ENCODE data around the gene JARID2. TPM values are rescaled to one million over a fixed set of nuclear protein-coding genes. Genes with fewer than 3 reads are reported as not detected.

JARID2 gene
- polyA plus RNA-seq, 1 donor (not counting 4 experiments of a cell fraction or from before 2014, with no cell fraction given) = 11.0 TPM

DNA sequence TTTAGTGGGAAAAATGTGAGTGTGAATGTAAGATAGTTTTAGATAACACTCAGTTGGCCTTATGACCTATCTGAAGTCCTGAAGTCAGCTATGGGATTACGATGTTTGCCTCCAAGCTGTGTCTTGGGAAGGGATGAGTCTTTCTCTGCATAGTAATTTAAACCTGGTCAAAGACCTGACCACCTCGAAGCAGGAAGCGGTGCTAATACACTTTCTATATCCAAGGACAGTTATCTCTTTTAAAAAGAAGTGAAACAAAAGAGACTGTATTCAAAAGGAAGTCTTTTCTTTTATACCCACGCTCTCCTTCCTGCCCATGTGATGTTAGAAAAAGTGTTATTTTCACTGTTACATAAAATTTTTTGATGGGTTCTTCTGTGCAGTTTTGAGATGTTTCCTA lies 94.9 kb downstream of the JARID2 start:
- Histone ChIP-seq H3K4me2 (ENCODE audit: control insufficient read depth, extremely low read depth, insufficient read depth, low read depth, low read length) (no peak overlapping the region), H3K4me3 (ENCODE audit: control insufficient read depth in 2 of 3, extremely low read depth in 1 of 3, insufficient read depth in 2 of 3, low read depth in 1 of 3, low read length in 3 of 3) (no peak overlapping the region), H3K9ac (ENCODE audit: control insufficient read depth, extremely low read depth, insufficient read depth, low read length) (no peak overlapping the region), H3K36me3 (ENCODE audit: control insufficient read depth in 2 of 2, extremely low read depth in 1 of 2, insufficient read depth in 2 of 2, low read length in 2 of 2) (no peaks in the 10 kb centered on the region), H3K79me2 (ENCODE audit: control insufficient read depth, insufficient read depth, low read length) (peaks cover 94% of the 10 kb centered on the region), H3K27ac (ENCODE audit: control insufficient read depth, insufficient read depth, low read length) (no peak overlapping the region), H3K27me3 (ENCODE audit: control insufficient read depth, extremely low read depth, insufficient read depth, low read length) (no peaks in the 10 kb centered on the region), H3K9me3 (ENCODE audit: control insufficient read depth, low read depth, low read length) (no peaks in the 10 kb centered on the region), H3K9me1 (ENCODE audit: control insufficient read depth, extremely low read depth, insufficient read depth, low read length) (peaks cover 3% of the 10 kb centered on the region), H3K4me1 (ENCODE audit: control insufficient read depth, extremely low read depth, insufficient read depth, low read length) (peaks cover 12% of the 10 kb centered on the region), H4K20me1 (ENCODE audit: control insufficient read depth, extremely low read depth, insufficient read depth, low read length) (peaks cover 19% of the 10 kb centered on the region), H2AFZ (ENCODE audit: control insufficient read depth, low read length) (no peak overlapping the region)
- no peak for TF ChIP-seq EZH2 (IDR thresholded peaks at IDR 0.05; ENCODE audit: low read length)
- TF ChIP-seq, protein P1, sequence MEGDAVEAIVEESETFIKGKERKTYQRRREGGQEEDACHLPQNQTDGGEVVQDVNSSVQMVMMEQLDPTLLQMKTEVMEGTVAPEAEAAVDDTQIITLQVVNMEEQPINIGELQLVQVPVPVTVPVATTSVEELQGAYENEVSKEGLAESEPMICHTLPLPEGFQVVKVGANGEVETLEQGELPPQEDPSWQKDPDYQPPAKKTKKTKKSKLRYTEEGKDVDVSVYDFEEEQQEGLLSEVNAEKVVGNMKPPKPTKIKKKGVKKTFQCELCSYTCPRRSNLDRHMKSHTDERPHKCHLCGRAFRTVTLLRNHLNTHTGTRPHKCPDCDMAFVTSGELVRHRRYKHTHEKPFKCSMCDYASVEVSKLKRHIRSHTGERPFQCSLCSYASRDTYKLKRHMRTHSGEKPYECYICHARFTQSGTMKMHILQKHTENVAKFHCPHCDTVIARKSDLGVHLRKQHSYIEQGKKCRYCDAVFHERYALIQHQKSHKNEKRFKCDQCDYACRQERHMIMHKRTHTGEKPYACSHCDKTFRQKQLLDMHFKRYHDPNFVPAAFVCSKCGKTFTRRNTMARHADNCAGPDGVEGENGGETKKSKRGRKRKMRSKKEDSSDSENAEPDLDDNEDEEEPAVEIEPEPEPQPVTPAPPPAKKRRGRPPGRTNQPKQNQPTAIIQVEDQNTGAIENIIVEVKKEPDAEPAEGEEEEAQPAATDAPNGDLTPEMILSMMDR (optimal IDR thresholded peaks at IDR 0.05 in 1 of 3, IDR thresholded peaks at IDR 0.05 in 1 of 3, conservative IDR thresholded peaks at IDR 0.05 in 1 of 3; ENCODE audit: extremely low read depth in 1 of 3, insufficient read depth in 2 of 3, low read length in 3 of 3) = no peak
- dilution Hi-C loops (cut with MboI; ENCODE audit: extremely low pct_ligation_motif_present, low sequenced_read_pairs) = no loop called here
- DNase-seq (ENCODE audit: low read depth, low spot score) = no peak
- FAIRE-seq = no peak

DNA sequence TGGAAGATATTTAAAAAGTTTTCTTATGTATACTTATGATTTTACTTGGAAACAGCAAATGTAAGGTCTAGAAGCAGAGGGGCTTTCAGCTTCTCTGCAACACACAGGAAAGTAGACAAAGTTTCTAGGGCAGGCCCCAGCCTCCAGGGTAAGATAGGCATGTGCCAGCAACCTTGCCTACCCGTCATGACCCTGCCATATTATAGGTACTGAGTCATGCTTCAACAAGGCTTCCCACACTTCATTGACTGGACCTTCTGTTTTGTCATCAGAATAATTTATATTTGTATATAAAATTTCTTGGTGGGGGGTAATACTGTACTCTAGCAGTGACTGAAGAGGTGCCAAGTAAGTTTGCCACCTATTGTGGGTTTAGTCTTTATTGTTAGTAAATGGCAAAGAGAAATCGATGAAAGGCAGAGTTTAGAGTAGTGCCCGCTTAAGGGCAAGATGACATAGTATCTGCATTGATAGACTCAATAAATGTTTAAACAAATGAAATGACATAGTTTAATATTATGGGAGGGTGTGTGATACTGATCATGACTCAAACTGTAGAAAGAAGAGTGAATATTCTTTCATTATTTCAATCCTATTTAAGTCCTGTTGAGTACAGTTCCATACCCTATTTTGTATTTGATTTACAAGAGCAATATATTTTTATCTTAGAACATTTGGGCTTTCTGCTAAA lies 95.6 kb downstream of the JARID2 start:
- dilution Hi-C loops (cut with MboI; ENCODE audit: extremely low pct_ligation_motif_present, low sequenced_read_pairs) = no loop called here
- peaks cover 18% of the 10 kb centered on the region for H4K20me1 ChIP-seq (ENCODE audit: control insufficient read depth, extremely low read depth, insufficient read depth, low read length)
- no peaks in the 10 kb centered on the region for H3K36me3 ChIP-seq (ENCODE audit: control insufficient read depth in 2 of 2, extremely low read depth in 1 of 2, insufficient read depth in 2 of 2, low read length in 2 of 2)
- no peaks in the 10 kb centered on the region for H3K27me3 ChIP-seq (ENCODE audit: control insufficient read depth, extremely low read depth, insufficient read depth, low read length)
- no peak overlapping the region for H3K9ac ChIP-seq (ENCODE audit: control insufficient read depth, extremely low read depth, insufficient read depth, low read length)
- no peaks in the 10 kb centered on the region for H3K9me3 ChIP-seq (ENCODE audit: control insufficient read depth, low read depth, low read length)
- peaks cover 94% of the 10 kb centered on the region for H3K79me2 ChIP-seq (ENCODE audit: control insufficient read depth, insufficient read depth, low read length)
- H3K4me1 ChIP-seq (ENCODE audit: control insufficient read depth, extremely low read depth, insufficient read depth, low read length) = peaks cover 12% of the 10 kb centered on the region
- TF ChIP-seq, protein P1 (optimal IDR thresholded peaks at IDR 0.05 in 1 of 3, IDR thresholded peaks at IDR 0.05 in 1 of 3, conservative IDR thresholded peaks at IDR 0.05 in 1 of 3; ENCODE audit: extremely low read depth in 1 of 3, insufficient read depth in 2 of 3, low read length in 3 of 3) = no peak
- TF ChIP-seq EZH2 (IDR thresholded peaks at IDR 0.05; ENCODE audit: low read length) = no peak
- no peak overlapping the region for H3K27ac ChIP-seq (ENCODE audit: control insufficient read depth, insufficient read depth, low read length)
- H2AFZ ChIP-seq (ENCODE audit: control insufficient read depth, low read length) = no peak overlapping the region
- no peak for DNase-seq (ENCODE audit: low read depth, low spot score)
- no peak overlapping the region for H3K4me2 ChIP-seq (ENCODE audit: control insufficient read depth, extremely low read depth, insufficient read depth, low read depth, low read length)
- peaks cover 3% of the 10 kb centered on the region for H3K9me1 ChIP-seq (ENCODE audit: control insufficient read depth, extremely low read depth, insufficient read depth, low read length)
- H3K4me3 ChIP-seq (ENCODE audit: control insufficient read depth in 2 of 3, extremely low read depth in 1 of 3, insufficient read depth in 2 of 3, low read depth in 1 of 3, low read length in 3 of 3) = no peak overlapping the region
- peak; percentile 9 for FAIRE-seq

Data from keratinocyte (primary cell).